IMR-90 (cell line): Measurements from ENCODE around the gene RBMS3. TPM values are rescaled to one million over a fixed set of nuclear protein-coding genes. Genes with fewer than 3 reads are reported as not detected.

Source experiments
- ATAC-seq: fragments of 200-7000 bp; cut with Tn5 transposase; 2 replicates; pipeline ENCODE4 v1.9.1; 2020; ENCODE audit warnings: low read depth, mild to moderate bottlenecking, moderate library complexity
- BruUV-seq: library from RNA; stranded (reverse); fragments of 400-500 nt; replicated peaks from 2 replicates; lab custom pipeline; 2021; lab: Mats Ljungman, UMichigan
- CTCF ChIA-PET: fragments of 300-600 bp; formaldehyde crosslinking; extraction: SDS; loops from one replicate; lab custom pipeline; 2021; ENCODE audit warnings: antibody characterized with exemption; lab: Yijun Ruan, JAX
- POLR2A ChIA-PET: fragments of 300-600 bp; sonication (Branson Sonifier 250); formaldehyde crosslinking; loops from one replicate; lab custom pipeline; 2022; ENCODE audit warnings: antibody characterized with exemption; ENCODE audit not compliant: unreplicated experiment; lab: Charles Lee
- DNase-seq: peaks from one replicate; pipeline ENCODE4 v3.0.0; 2013
- H2AFZ ChIP-seq: replicated peaks from 2 replicates; pipeline ENCODE3; 2013; ENCODE audit warnings: low read length, mild to moderate bottlenecking; ENCODE audit not compliant: poor library complexity
- H2AK5ac ChIP-seq: 2 replicates; pipeline ENCODE4 v1.6.1; 2013; ENCODE audit warnings: low read depth, low read length, inconsistent platforms
- H2AK9ac ChIP-seq: replicated peaks from 2 replicates; pipeline ENCODE3; 2013; ENCODE audit warnings: mild to moderate bottlenecking, low read depth, low read length, moderate library complexity; ENCODE audit not compliant: poor library complexity
- H2BK120ac ChIP-seq: 2 replicates; pipeline ENCODE4 v1.6.1; 2013; ENCODE audit warnings: low read depth, low read length, inconsistent platforms
- H2BK15ac ChIP-seq: 3 replicates; pipeline ENCODE4 v1.6.1; 2013; ENCODE audit warnings: low read depth, low read length, inconsistent platforms
- H2BK20ac ChIP-seq: 2 replicates; pipeline ENCODE4 v1.6.1; 2013; ENCODE audit warnings: low read depth, mild to moderate bottlenecking, inconsistent platforms, low read length, moderate library complexity
- H2BK5ac ChIP-seq: 2 replicates; pipeline ENCODE4 v1.6.1; 2013; ENCODE audit warnings: mild to moderate bottlenecking, low read depth, low read length, inconsistent platforms; ENCODE audit not compliant: poor library complexity, severe bottlenecking
- H3K14ac ChIP-seq: replicated peaks from 2 replicates; pipeline ENCODE4 v1.6.1; 2013; ENCODE audit warnings: low read depth, low read length, inconsistent platforms
- H3K18ac ChIP-seq: 2 replicates; pipeline ENCODE4 v1.6.1; 2013; ENCODE audit warnings: low read depth, low read length, control low read depth
- H3K23ac ChIP-seq: 2 replicates; pipeline ENCODE4 v1.6.1; 2013; ENCODE audit warnings: low read depth, low read length, inconsistent platforms
- H3K27ac ChIP-seq: 2 replicates; pipeline ENCODE4 v1.5.1; 2013; ENCODE audit warnings: mild to moderate bottlenecking, control low read depth, low read length; ENCODE audit not compliant: insufficient read depth
- H3K27me3 ChIP-seq: 2 replicates; pipeline ENCODE4 v1.6.1; 2013; ENCODE audit warnings: low read length; ENCODE audit not compliant: control insufficient read depth, insufficient read depth
- H3K36me3 ChIP-seq: 2 replicates; pipeline ENCODE4 v1.6.1; 2013; ENCODE audit warnings: low read length, mixed read lengths; ENCODE audit not compliant: control insufficient read depth, insufficient read depth
- H3K4ac ChIP-seq: 2 replicates; pipeline ENCODE4 v1.6.1; 2013; ENCODE audit warnings: low read depth, low read length, inconsistent platforms
- H3K4me1 ChIP-seq: 2 replicates; pipeline ENCODE4 v1.6.1; 2013; ENCODE audit warnings: low read length, mixed read lengths; ENCODE audit not compliant: control insufficient read depth, insufficient read depth
- H3K4me2 ChIP-seq: 2 replicates; pipeline ENCODE4 v1.6.1; 2013; ENCODE audit warnings: low read depth, mild to moderate bottlenecking, control low read depth, low read length, moderate library complexity
- H3K4me3 ChIP-seq: 2 replicates; pipeline ENCODE4 v1.5.1; 2013; ENCODE audit warnings: low read depth, mild to moderate bottlenecking, control low read depth, low read length, moderate library complexity; ENCODE audit not compliant: insufficient read depth
- H3K56ac ChIP-seq: 2 replicates; pipeline ENCODE4 v1.6.1; 2013; ENCODE audit warnings: low read length, inconsistent platforms; ENCODE audit not compliant: insufficient read depth; ENCODE audit errors: extremely low read depth
- H3K79me1 ChIP-seq, 2 experiments: 2 replicates each; pipeline ENCODE4 v1.6.1; 2013; ENCODE audit warnings: low read length in 2 of 2, inconsistent platforms in 1 of 2, low read depth in 1 of 2
- H3K9ac ChIP-seq: 2 replicates; pipeline ENCODE4 v1.6.1; 2013; ENCODE audit warnings: low read depth, low read length, control low read depth
- H3K9me1 ChIP-seq: 2 replicates; pipeline ENCODE4 v1.6.1; 2013; ENCODE audit warnings: low read length, inconsistent platforms; ENCODE audit not compliant: insufficient read depth
- H3K9me3 ChIP-seq: 2 replicates; pipeline ENCODE4 v1.6.1; 2013; ENCODE audit warnings: low read length; ENCODE audit not compliant: control insufficient read depth, insufficient read depth
- H4K20me1 ChIP-seq: 2 replicates; pipeline ENCODE4 v1.6.1; 2013; ENCODE audit warnings: low read length, inconsistent platforms; ENCODE audit not compliant: insufficient read depth
- H4K5ac ChIP-seq: 2 replicates; pipeline ENCODE4 v1.6.1; 2013; ENCODE audit warnings: mild to moderate bottlenecking, low read depth, low read length, control low read depth
- H4K8ac ChIP-seq, 2 experiments: 2 replicates each; pipeline ENCODE4 v1.6.1; 2013; ENCODE audit warnings: low read depth in 2 of 2, low read length in 2 of 2, control low read depth in 1 of 2, inconsistent platforms in 1 of 2
- H4K91ac ChIP-seq: 2 replicates; pipeline ENCODE4 v1.6.1; 2013; ENCODE audit warnings: low read depth, low read length, inconsistent platforms; ENCODE audit not compliant: insufficient read depth
- CEBPB ChIP-seq: IDR thresholded peaks from 2 replicates; pipeline ENCODE4 v1.6.1; 2012; ENCODE audit warnings: low read depth, low read length, improper control_type of control experiment
- MAFK ChIP-seq: IDR thresholded peaks from 2 replicates; pipeline ENCODE4 v1.6.1; 2012; ENCODE audit warnings: low read depth, low read length, improper control_type of control experiment
- MAZ ChIP-seq: IDR thresholded peaks from 2 replicates; pipeline ENCODE4 v1.6.1; 2012; ENCODE audit warnings: low read depth, mild to moderate bottlenecking, low read length, improper control_type of control experiment, moderate library complexity, borderline replicate concordance
- POLR2A ChIP-seq: IDR thresholded peaks from 2 replicates; pipeline ENCODE4 v1.6.1; 2012; ENCODE audit warnings: mild to moderate bottlenecking, low read depth, low read length
- RAD21 ChIP-seq: IDR thresholded peaks from 2 replicates; pipeline ENCODE4 v1.6.1; 2012; ENCODE audit warnings: low read length, improper control_type of control experiment
- RCOR1 ChIP-seq: IDR thresholded peaks from 2 replicates; pipeline ENCODE4 v1.6.1; 2012; ENCODE audit warnings: mild to moderate bottlenecking, low read length, improper control_type of control experiment; ENCODE audit not compliant: insufficient replicate concordance
- RFX5 ChIP-seq: IDR thresholded peaks from 2 replicates; pipeline ENCODE4 v1.8.0; 2012; ENCODE audit warnings: low read depth, mild to moderate bottlenecking, low read length, moderate library complexity
- dilution Hi-C: fragments of 300-500 bp; cut with HindIII; formaldehyde crosslinking; loops from one replicate; pipeline ENCODE4 v1.14.3; 2018; ENCODE audit warnings: low sequenced_read_pairs; ENCODE audit not compliant: unreplicated experiment
- in situ Hi-C: fragments of 300-500 bp; cut with MboI; formaldehyde crosslinking; loops from 3 replicates; pipeline ENCODE4 v1.14.3; 2019; ENCODE audit warnings: low sequenced_read_pairs, inconsistent platforms, mixed read lengths
- intact Hi-C: fragments of 100-400 bp; cut with micrococcal nuclease; formaldehyde crosslinking; loops from 2 replicates; pipeline ENCODE4 v1.10.0; 2022
- polyA plus RNA-seq, 3 experiments: library from polyadenylated mRNA; depleted of rRNA; stranded (reverse); fragments of >200 nt; gene quantifications; 2 replicates each; pipeline ENCODE4 v1.2.3, GENCODE V29; 2012; ENCODE audit warnings: low replicate concordance in 1 of 3
- total RNA-seq: library from RNA; depleted of rRNA; stranded (reverse); fragments of >200 nt; gene quantifications from 2 replicates; pipeline ENCODE4 v1.2.3, GENCODE V29; 2012
- TF ChIP-seq, protein P1 (sequence below): fragments of 150-350 bp; IDR thresholded peaks from 2 replicates; pipeline ENCODE4 v1.6.1; 2017; ENCODE audit warnings: mild to moderate bottlenecking, antibody characterized with exemption, low read length, low read depth

Gene RBMS3
- total and polyA plus RNA-seq, 2 of the 4 experiments (the other 2 are of a cell fraction) = 15.2 to 127 TPM

DNA sequence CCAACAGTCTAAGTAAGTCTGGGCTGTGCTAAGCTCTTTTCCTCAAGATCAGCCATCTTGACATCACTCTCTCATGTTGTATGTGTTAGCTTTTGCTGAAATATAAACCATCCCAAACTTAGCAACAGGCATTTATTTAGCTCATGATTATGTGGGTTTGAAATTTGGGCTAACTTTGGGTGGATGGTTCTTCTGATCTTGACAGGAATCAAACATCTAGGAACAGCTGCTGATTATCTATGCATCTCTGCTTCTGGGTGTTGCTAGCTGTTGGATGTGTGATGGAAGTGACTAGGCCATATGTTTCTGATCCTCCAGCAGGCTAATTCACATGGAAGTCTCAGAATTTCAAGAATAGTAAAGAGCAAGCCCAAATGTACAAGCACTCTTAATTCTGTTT is 710.3 kb downstream of the RBMS3 start:
- Histone ChIP-seq H2AK5ac (no peak overlapping the region), H4K91ac (no peak overlapping the region), H3K4me1 (no peaks in the 10 kb centered on the region), H2BK5ac (no peak overlapping the region), H3K36me3 (peaks cover 7% of the 10 kb centered on the region), H2BK120ac (no peak overlapping the region), H3K14ac (no peak overlapping the region), H2AFZ (no peak overlapping the region), H3K4ac (no peak overlapping the region), H3K79me1 (0 out of 4 replicates have a peak, but pooled peaks cover 0 to 3% of the 10 kb centered on the region in 2 experiments), H3K9me3 (no peaks in the 10 kb centered on the region), H3K27me3 (no peaks in the 10 kb centered on the region), H3K23ac (no peak overlapping the region), H4K20me1 (no peaks in the 10 kb centered on the region), H3K9ac (no peak overlapping the region), H4K8ac (no peak overlapping the region), H3K9me1 (0 out of 2 replicates have a peak, but pooled peaks cover 2% of the 10 kb centered on the region), H3K18ac (no peak overlapping the region), H4K5ac (no peak overlapping the region), H3K4me2 (no peak overlapping the region), H3K4me3 (no peak overlapping the region), H2BK15ac (no peak overlapping the region), H3K27ac (no peak overlapping the region), H3K56ac (no peak overlapping the region), H2BK20ac (no peak overlapping the region), H2AK9ac (no peak overlapping the region)
- TF ChIP-seq MAZ (no peak), RFX5 (no peak), POLR2A (no peak), MAFK (no peak), RCOR1 (no peak), RAD21 (no peak), CEBPB (no peak)
- TF ChIP-seq, protein P1, sequence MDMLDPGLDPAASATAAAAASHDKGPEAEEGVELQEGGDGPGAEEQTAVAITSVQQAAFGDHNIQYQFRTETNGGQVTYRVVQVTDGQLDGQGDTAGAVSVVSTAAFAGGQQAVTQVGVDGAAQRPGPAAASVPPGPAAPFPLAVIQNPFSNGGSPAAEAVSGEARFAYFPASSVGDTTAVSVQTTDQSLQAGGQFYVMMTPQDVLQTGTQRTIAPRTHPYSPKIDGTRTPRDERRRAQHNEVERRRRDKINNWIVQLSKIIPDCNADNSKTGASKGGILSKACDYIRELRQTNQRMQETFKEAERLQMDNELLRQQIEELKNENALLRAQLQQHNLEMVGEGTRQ = no peak
- intact Hi-C loops (no loop called here), dilution Hi-C loops (no loop called here), in situ Hi-C loops (no loop called here)
- DNase-seq = no peak
- no peak for ATAC-seq
- ChIA-PET CTCF (no interaction called here), POLR2A (no interaction called here)
- BruUV-seq = no TSS peak
